Activated CD4-positive, alpha-beta T cell treated with anti-CD3 and anti-CD28 coated beads, Interleukin-2, amount 50 U/mL, for 16 hours (primary cell): ENCODE measurements around the gene ORC3.
A peak's percentile ranks its signal among the peaks of the same experiment; 100 is the strongest.
"Not testable (repeated sequence)": the region's sequence is repeated elsewhere in the genome, so short reads cannot be mapped to it uniquely, and the experiment has no call there.

ENCODE experiments used
- DNase-seq: peaks from one replicate; pipeline ENCODE4 v3.0.0-alpha.2; 2020

The ORC3 gene

DNA sequence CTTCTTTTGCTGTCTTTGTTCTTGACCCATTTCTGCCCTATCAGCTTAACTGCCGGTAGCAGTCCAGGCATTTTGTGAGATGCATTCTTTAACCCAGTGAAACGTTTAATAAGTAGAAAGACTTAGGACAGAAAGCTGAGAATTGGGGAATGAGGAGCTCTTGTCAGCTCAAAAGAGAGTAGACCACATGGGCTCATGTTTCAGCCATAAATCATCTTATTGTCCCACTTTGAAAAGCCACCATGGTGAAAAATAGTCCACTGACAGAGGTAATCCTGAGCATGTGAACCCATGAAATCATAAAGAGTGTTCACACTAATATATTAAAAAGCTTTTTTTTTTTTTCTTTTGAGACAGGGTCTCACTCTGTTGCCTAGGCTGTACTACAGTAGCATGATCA, 16.3 kb downstream of the ORC3 start:
- DNase-seq, result no peak

DNA sequence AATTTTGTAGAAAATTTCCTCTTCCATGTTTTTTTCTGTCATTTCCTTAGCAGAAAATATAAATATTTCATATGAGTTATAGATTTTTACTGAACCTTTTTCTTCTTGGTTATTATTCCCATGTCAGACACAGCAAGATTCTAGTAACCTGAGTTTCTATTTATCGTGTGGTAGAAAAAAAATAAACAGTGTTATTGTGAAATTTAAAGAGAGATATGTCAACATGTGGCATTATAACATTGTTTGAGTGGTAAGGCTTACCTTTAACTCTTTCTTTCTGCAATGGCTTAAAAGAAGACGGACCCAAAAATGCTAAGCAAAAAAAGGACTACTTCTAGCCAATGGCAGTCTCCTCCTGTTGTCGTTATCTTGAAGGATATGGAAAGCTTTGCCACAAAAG, 18.9 kb downstream of the ORC3 start:
- DNase-seq, result no peak

GRCh38 chr6:87613018-87613417, 23.1 kb downstream of the ORC3 start:
- not testable (repeated sequence) for DNase-seq

DNA sequence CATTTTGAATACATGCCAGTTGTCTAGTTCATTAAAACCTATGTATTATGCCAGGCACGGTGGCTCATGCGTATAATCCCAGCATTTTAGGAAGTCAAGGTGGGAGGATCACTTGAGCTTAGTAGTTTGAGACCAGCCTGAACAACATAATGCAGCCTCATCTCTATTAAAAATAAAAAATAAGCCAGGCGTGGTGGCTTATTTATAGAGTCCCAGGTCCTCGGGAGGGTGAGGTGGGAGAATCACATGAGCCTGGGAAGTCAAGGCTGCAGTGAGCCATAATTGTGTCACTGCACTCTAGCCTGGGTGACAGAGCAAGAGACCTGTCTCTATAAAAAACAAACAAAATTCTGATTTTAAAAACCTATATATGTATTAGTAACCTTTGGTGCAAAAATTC, 27.5 kb downstream of the ORC3 start:
- no peak for DNase-seq

- DNase-seq, result no peak
Measured at GRCh38 chr6:87618531-87618930, 28.6 kb downstream of the ORC3 start.

DNA sequence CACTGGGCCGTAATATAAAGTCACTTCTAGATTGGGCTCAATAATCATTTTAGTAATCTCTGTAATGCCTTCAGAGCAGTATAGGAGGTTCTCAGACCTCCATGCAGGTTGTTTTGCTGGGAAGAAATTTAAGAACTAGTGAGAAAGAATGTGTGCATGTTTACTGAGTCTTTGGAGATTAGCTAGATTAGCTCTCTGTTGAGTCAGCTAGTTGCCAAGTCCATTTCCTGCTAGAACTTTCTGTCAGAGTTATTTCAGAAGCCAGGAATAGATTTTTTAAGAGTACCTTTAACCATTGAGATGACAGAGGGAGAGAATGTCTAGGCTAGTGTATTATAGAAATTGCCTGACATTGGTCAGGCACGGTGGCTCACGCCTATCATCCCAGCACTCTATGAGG, 33.3 kb downstream of the ORC3 start:
- no peak for DNase-seq

DNA sequence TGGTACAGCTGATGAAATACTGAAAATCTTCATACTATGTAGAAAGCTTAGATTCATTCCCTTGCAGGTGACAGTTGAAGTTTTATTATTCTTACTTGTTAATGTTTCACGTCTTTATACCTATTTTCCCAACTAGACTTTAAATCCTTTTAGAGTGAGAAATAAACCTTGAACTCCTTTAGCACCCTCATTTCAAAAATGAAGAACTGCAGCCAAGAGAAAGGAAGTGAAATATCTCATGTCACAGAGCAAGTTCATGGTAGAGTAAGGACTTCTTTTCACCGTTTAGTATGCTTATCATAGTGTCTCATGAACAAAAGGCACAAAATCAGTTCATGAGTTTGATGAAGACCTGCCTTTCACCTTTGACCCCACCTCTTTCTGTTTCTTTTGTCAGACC, 38.5 kb downstream of the ORC3 start:
- no peak for DNase-seq

GRCh38 chr6:87628881-87629280, 38.9 kb downstream of the ORC3 start:
- DNase-seq, result no peak

- no peak for DNase-seq
Measured at GRCh38 chr6:87630746-87631145, 40.8 kb downstream of the ORC3 start.

- DNase-seq, result no peak
Measured at GRCh38 chr6:87633851-87634250, 43.9 kb downstream of the ORC3 start.

DNA sequence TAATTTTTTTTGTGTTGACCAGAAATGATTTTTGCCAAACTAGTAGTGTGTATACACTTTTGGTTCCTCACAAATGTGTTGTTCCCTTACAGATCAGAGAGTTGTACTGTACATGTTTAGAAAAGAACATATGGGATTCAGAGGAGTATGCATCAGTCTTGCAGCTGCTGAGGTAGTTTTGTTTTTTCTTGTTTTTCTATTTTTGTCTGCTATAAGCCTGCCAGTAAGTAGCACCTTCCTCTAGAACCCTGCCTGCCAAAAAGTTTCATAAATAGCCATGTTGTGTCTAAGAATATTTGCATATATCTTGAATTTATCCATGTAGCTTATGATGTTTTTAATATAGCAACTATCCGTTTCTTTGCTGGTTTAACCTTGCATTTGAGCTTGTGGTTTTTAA, 46.4 kb downstream of the ORC3 start:
- no peak for DNase-seq

- no peak for DNase-seq
Measured at GRCh38 chr6:87637106-87637505, 47.2 kb downstream of the ORC3 start.

GRCh38 chr6:87639373-87639772, 49.4 kb downstream of the ORC3 start:
- no peak for DNase-seq

DNA sequence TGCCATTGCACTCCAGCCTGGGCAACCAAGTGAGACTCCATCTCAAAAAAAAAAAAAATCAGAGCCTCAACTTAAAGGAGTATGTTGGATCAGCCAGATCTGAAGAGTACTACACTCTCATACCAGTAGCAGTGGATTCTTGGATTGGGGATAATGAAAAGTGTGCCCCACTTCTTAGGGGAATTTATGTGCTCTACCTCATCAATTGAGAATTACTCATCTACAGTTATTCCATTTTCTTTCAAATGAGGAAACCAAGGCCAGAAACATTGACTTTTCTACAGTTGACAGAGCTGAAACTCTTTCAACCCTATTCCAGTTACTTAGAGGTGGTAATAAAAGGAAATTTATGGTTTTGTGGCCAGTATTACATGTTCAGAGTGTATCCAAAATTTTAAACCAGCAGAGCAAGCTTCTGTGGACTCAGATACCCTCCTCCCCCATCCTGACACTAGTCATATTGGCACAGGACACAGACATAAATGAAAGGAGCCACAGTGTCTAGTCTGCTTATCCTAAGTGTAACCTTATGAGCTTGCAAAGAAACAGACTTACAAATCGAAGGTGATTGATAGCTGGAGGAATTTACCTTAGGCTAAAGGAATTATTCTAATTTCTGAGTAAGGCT, 51.2 kb downstream of the ORC3 start:
- DNase-seq, result peak; percentile 42

DNA sequence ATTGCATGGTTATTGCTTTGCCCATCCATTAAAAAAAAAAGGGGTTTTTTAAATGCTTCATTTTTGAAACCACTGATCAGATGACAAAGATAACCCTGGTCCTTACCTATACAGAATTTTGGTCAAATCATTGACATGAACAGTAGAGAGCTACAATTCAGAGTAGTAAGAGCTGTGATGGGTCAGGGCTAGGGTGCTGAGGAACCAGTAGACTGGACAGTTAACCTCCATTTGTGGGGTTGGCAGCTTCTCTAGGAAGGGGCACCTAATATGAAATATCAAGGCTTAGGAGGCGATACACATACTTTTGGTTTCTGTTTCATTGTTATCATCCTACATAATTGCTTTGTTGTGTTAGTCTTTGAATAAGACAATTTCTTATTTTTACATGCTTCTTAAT, 55.1 kb downstream of the ORC3 start:
- DNase-seq, result peak; percentile 7

DNA sequence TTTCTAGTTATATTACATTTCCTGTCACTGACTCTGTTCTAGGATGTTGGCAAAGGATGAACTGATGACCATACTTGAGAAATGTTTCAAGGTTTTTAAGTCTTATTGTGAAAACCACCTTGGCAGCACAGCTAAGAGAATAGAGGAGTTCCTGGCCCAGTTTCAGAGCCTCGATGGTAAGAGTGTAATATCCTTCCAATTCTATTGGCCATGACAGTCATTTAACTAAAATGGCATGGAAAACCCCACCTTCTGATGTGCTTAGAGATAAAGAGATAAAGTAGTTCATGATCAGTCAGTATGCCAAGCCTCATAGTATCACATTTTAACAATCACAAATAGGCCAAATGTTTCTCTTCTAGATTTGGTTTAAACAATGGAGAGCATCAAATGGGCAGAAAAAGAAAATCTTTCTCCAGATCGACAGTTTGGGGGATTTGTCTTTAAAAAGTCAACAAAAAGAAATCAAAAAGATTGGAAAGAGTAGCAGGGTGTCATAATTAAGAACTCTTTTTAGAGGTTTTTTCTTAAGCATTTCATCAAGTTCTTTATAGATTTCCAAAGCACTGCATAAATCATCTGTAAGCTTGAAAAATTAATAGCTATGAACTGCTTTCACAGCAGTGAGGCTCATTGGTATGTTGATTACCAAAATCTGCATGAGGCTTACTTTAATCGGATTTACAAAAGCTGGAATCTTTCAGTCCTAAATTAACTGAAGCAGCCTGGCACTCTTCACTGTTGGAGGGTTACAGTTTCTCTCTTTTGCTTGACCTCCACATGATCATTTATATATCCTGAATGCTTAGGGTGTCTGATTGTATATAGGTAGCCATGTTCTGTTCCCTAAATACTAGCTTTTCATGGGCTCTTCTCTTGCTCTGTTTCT, 63.4 kb downstream of the ORC3 start:
- peak; percentile 67 for DNase-seq

DNA sequence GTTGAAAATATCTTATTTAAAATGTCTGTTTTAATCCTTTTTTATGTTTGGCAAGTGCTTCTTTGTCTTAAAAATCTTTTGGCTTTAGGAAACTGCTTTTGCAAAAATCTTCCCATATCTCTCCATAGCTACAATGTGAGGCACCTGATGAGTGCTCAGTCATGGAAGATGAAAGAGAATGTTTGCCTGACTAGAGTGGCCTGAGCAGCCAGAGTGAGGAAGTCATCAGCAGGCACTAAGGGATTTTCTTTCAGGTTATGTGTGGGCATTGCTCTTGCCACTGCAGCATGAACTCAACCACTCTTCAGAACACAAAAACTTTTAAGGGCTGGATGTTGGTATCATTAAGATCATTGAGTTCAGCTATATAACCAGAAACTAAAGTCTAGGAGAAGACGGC, 64.2 kb downstream of the ORC3 start:
- DNase-seq, result no peak

- DNase-seq, result no peak
Measured at GRCh38 chr6:87654875-87655454, 65.0 kb downstream of the ORC3 start.

DNA sequence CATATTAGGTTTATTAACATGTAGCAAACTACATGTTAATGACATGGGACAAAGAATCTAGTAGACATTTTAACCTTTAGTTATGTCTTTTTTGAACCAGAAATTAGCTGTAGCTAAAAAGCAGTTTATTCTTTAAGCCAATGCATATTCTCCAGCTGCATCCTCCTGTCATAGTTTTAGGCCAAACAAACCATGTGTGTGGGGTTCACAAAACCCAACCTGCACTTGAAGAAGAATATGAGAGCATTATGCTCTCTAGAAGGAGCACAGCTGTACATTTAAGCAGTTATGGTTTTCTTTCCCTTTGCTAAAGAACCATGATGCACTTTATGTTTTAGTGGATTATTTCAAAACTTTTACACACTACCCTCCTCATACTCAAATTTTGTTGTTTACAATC, 65.9 kb downstream of the ORC3 start:
- DNase-seq, result no peak

- DNase-seq, result no peak
Measured at GRCh38 chr6:87656857-87657256, 66.9 kb downstream of the ORC3 start.

- no peak for DNase-seq
Measured at GRCh38 chr6:87658516-87658915, 68.6 kb downstream of the ORC3 start.

DNA sequence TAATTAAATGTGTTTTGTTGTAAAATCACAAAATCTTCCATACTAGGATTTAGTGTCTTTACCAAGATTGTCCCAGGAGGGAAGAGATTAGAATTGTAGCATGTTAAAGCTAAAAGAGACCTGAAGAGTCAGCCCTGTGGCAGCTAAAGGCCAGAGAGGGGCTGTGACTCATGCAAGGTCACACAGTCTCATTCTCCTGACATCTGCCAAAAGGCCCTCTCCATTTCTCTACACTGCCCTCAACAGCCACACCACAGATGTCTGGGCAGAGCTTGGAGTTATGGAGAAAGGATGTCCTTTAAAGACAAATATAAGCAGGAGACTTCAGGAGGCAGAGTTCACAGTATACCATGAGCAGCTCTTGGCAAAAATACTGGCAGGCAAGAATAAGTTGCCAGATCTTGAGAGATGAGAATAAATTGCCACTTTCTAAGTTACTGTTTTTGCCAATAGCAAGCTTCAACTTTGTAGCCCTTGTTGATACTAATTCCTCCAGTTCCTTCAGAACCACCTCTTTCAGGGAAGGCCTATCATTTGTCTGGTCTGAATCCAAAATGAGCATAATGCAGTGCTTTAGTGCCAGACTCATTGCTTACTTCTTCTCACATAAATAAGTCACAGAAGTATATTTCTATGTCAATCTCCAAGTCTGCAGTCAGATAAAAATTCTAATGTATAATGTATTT, 70.4 kb downstream of the ORC3 start:
- DNase-seq, result no peak

GRCh38 chr6:87661016-87661415, 71.1 kb downstream of the ORC3 start:
- DNase-seq, result no peak

DNA sequence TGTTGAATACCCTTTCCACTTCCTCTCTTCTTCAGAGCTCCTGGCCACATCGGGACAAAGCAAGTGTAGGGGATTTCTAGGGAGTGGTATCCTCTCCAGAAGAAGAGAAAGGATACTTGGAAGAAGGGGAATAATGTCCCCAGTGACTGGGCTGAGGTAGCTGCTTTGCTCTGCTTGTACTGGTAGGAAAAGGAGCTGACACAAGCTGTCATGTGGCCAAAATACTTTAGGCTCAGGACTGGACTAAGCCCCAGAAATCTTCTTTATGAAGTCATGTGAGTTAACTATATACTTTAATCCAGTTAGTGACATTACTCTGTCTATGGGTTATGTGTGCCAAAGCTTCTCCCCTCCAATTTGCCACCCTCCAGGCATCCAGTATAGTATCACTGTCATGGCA, 71.6 kb downstream of the ORC3 start:
- DNase-seq, result no peak
